Measurements from ENCODE around the gene PER3. TPM values are rescaled to one million over a fixed set of nuclear protein-coding genes. Genes with fewer than 3 reads are reported as not detected.

Gene PER3
- total and polyA plus RNA-seq, 2 of the 13 experiments (the other 11 are each of a cell fraction or from before 2014, with no cell fraction given) = 3.0 to 6.0 TPM

- no peak for TF ChIP-seq ZNF142 (CRISPR knock-in tag; IDR thresholded peaks at IDR 0.05)
- TF ChIP-seq ZBTB49 (CRISPR knock-in tag; IDR thresholded peaks at IDR 0.05; ENCODE audit: borderline replicate concordance) = no peak
- TF ChIP-seq ZNF24 (IDR thresholded peaks at IDR 0.05) = no peak
- no peak for TF ChIP-seq ZSCAN9 (CRISPR knock-in tag; IDR thresholded peaks at IDR 0.05; ENCODE audit: borderline replicate concordance)
- TF ChIP-seq ZNF207 (IDR thresholded peaks at IDR 0.05; ENCODE audit: borderline replicate concordance) = no peak
- TF ChIP-seq JARID2 (CRISPR knock-in tag; IDR thresholded peaks at IDR 0.05; ENCODE audit: insufficient replicate concordance) = no peak
Measured at GRCh38 chr1:7845761-7846160, 61.7 kb downstream of the PER3 start (continued).
